ENCODE results near the gene PELI2. TPM values are rescaled to one million over a fixed set of nuclear protein-coding genes. Genes with fewer than 3 reads are reported as not detected.

The PELI2 gene
- total and polyA plus RNA-seq, 11 donors, result 0.80 to 5.2 (median 3.3) TPM

GRCh38 chr14:56118611-56119181 lies 485 bp downstream of the PELI2 start:
- peak overlapping the region; percentile 59 to 90 (median 86) for H3K27ac ChIP-seq
- peaks cover 0 to 38% (median 7%) of the 10 kb centered on the region in 12 donors for H3K4me1 ChIP-seq
- H3K4me3 ChIP-seq, result peak overlapping the region; percentile 57 to 98 (median 82)
- DNase-seq, result peak; percentile 36 to 81 (median 47)
- no peaks in the 10 kb centered on the region for H3K9me3 ChIP-seq
- TF ChIP-seq POLR2A (IDR thresholded peaks at IDR 0.05), result no peak
- TF ChIP-seq CTCF (IDR thresholded peaks at IDR 0.05), result peak in 2 of 12 donors; percentile 0 to 3
- H3K27me3 ChIP-seq, result no peaks in the 10 kb centered on the region
- WGBS, 4 donors, result 0 to 1% (median 0%) methylated on average over 20 to 87 of the region's 87 CpGs
- H3K36me3 ChIP-seq, result no peaks in the 10 kb centered on the region
- intact Hi-C loops (cut with DNase I), result loop anchor here in 4 of 10 donors (5.0 to 10.0 kb wide), 5 partner anchors 99 to 404 kb away; no protein-coding TSS in a partner anchor
- ATAC-seq, result peak in 3 of 4 donors; percentile 10 to 65 (median 60)

GRCh38 chr14:56119201-56119981 lies 1.2 kb downstream of the PELI2 start:
- Histone ChIP-seq H3K4me1 (peaks cover 0 to 38% (median 7%) of the 10 kb centered on the region in 12 donors), H3K27me3 (no peaks in the 10 kb centered on the region), H3K36me3 (no peaks in the 10 kb centered on the region), H3K4me3 (peak overlapping the region; percentile 57 to 98 (median 82)), H3K27ac (peak overlapping the region; percentile 59 to 90 (median 86)), H3K9me3 (no peaks in the 10 kb centered on the region)
- WGBS, 4 donors, result 3 to 7% (median 4%) methylated on average over 31 to 53 of the region's 53 CpGs
- intact Hi-C loops (cut with DNase I), result loop anchor here in 4 of 10 donors (5.0 to 10.0 kb wide), 5 partner anchors 98 to 405 kb away; no protein-coding TSS in a partner anchor
- TF ChIP-seq CTCF (IDR thresholded peaks at IDR 0.05) (no peak), POLR2A (IDR thresholded peaks at IDR 0.05) (no peak)
- ATAC-seq (peak in 3 of 4 donors; percentile 51 to 73 (median 69)), DNase-seq (peak; percentile 46 to 82 (median 57))

- 21 to 30% (median 26%) methylated on average over 13 of the region's 13 CpGs for WGBS, 4 donors
- H3K9me3 ChIP-seq, result no peaks in the 10 kb centered on the region
- intact Hi-C loops (cut with DNase I), result loop anchor here in 2 of 10 donors (5.0 to 10.0 kb wide), 2 partner anchors 215 to 217 kb away; no protein-coding TSS in a partner anchor
- ATAC-seq (peak in 1 of 4 donors; percentile 19), DNase-seq (no peak)
- no peaks in the 10 kb centered on the region for H3K36me3 ChIP-seq
- H3K4me3 ChIP-seq, result peak overlapping the region in 10 of 12 donors; percentile 68 to 98 (median 82)
- peak overlapping the region in 8 of 12 donors; percentile 76 to 90 (median 88) for H3K27ac ChIP-seq
- TF ChIP-seq POLR2A (IDR thresholded peaks at IDR 0.05) (no peak), CTCF (IDR thresholded peaks at IDR 0.05) (peak in 2 of 12 donors; percentile 4 to 12)
- H3K27me3 ChIP-seq, result no peaks in the 10 kb centered on the region
- peaks cover 0 to 38% (median 7%) of the 10 kb centered on the region in 12 donors for H3K4me1 ChIP-seq
Observed at GRCh38 chr14:56120091-56120691, 2.0 kb downstream of the PELI2 start.
